ENCODE measurements around the gene HOXD9.

Gene HOXD9

GRCh38 chr2:176160986-176161824 lies 38.7 kb downstream of the HOXD9 start:
- Histone ChIP-seq H3K27me3 (ENCODE audit: insufficient read depth, poor library complexity, severe bottlenecking) (peaks cover 85% of the 10 kb centered on the region), H3K27ac (replicated peaks) (no peak overlapping the region), H3K4me3 (replicated peaks; ENCODE audit: insufficient read depth, low read length) (no peak overlapping the region)
- TF ChIP-seq POLR2AphosphoS5 (IDR thresholded peaks at IDR 0.05; ENCODE audit: low read depth), result no peak
- no peak for TF ChIP-seq CTCF (IDR thresholded peaks at IDR 0.05; ENCODE audit: insufficient read depth, low read length)
- TF ChIP-seq, protein P1, sequence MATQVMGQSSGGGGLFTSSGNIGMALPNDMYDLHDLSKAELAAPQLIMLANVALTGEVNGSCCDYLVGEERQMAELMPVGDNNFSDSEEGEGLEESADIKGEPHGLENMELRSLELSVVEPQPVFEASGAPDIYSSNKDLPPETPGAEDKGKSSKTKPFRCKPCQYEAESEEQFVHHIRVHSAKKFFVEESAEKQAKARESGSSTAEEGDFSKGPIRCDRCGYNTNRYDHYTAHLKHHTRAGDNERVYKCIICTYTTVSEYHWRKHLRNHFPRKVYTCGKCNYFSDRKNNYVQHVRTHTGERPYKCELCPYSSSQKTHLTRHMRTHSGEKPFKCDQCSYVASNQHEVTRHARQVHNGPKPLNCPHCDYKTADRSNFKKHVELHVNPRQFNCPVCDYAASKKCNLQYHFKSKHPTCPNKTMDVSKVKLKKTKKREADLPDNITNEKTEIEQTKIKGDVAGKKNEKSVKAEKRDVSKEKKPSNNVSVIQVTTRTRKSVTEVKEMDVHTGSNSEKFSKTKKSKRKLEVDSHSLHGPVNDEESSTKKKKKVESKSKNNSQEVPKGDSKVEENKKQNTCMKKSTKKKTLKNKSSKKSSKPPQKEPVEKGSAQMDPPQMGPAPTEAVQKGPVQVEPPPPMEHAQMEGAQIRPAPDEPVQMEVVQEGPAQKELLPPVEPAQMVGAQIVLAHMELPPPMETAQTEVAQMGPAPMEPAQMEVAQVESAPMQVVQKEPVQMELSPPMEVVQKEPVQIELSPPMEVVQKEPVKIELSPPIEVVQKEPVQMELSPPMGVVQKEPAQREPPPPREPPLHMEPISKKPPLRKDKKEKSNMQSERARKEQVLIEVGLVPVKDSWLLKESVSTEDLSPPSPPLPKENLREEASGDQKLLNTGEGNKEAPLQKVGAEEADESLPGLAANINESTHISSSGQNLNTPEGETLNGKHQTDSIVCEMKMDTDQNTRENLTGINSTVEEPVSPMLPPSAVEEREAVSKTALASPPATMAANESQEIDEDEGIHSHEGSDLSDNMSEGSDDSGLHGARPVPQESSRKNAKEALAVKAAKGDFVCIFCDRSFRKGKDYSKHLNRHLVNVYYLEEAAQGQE (IDR thresholded peaks at IDR 0.05; ENCODE audit: insufficient replicate concordance, low read depth), result no peak
- TF ChIP-seq SPI1 (IDR thresholded peaks at IDR 0.05; ENCODE audit: borderline replicate concordance, low read depth), result no peak
- TF ChIP-seq GABPA (IDR thresholded peaks at IDR 0.05; ENCODE audit: low read depth), result no peak
- no peak for DNase-seq (ENCODE audit: low read depth in 1 of 2, low spot score in 1 of 2)

DNA sequence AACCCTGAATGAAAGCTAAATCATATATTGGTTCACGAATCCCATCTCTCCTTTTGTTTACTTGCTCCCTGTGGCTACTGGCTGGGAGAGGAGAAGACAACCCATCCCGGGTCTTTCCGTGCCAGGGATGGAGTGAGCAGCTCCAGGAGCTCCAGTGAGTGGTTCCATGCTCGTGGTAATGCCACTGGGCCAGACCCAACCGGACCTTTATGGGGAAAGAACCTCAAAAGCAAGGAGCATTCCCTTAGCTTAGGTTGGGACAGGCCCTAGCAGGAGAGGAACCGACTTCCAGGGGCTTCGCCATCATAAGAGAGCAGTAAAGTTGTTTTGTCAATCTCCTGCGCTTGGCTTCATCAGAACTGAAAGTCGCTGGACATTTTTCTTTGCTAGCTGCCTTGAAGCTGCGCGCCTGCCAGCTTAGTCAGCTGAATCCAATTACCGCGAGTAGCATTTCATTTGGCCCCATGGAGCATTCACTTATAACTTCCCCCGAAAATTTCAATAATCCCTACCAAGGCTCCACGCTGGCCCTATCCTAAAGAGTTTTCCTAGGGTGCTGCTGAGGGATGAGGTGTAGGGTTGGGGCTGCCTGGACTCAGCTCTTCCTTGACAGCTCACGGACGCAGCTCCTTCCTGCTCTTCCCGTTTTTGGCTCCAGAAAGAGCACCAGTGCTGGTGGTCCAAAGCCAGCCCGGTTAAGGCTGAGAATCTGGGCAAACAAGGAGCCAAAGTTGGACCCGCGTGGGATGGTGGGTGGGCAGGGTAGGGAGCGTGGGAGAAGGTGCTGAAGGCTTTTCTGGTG lies 39.5 kb downstream of the HOXD9 start:
- peaks cover 86% of the 10 kb centered on the region for H3K27me3 ChIP-seq (ENCODE audit: insufficient read depth, poor library complexity, severe bottlenecking)
- no peak overlapping the region for H3K4me3 ChIP-seq (replicated peaks; ENCODE audit: insufficient read depth, low read length)
- TF ChIP-seq GABPA (IDR thresholded peaks at IDR 0.05; ENCODE audit: low read depth), result no peak
- TF ChIP-seq POLR2AphosphoS5 (IDR thresholded peaks at IDR 0.05; ENCODE audit: low read depth), result no peak
- no peak for TF ChIP-seq SPI1 (IDR thresholded peaks at IDR 0.05; ENCODE audit: borderline replicate concordance, low read depth)
- no peak for TF ChIP-seq CTCF (IDR thresholded peaks at IDR 0.05; ENCODE audit: insufficient read depth, low read length)
- TF ChIP-seq, protein P1 (IDR thresholded peaks at IDR 0.05; ENCODE audit: insufficient replicate concordance, low read depth), result no peak
- DNase-seq (ENCODE audit: low read depth in 1 of 2, low spot score in 1 of 2), result no peak
- H3K27ac ChIP-seq (replicated peaks), result no peak overlapping the region

GRCh38 chr2:176162911-176163671 lies 40.6 kb downstream of the HOXD9 start:
- no peak for DNase-seq (ENCODE audit: low read depth in 1 of 2, low spot score in 1 of 2)
- Histone ChIP-seq H3K27ac (replicated peaks) (no peak overlapping the region), H3K27me3 (ENCODE audit: insufficient read depth, poor library complexity, severe bottlenecking) (peaks cover 85% of the 10 kb centered on the region), H3K4me3 (replicated peaks; ENCODE audit: insufficient read depth, low read length) (no peak overlapping the region)
- TF ChIP-seq POLR2AphosphoS5 (IDR thresholded peaks at IDR 0.05; ENCODE audit: low read depth) (no peak), CTCF (IDR thresholded peaks at IDR 0.05; ENCODE audit: insufficient read depth, low read length) (no peak), GABPA (IDR thresholded peaks at IDR 0.05; ENCODE audit: low read depth) (no peak), SPI1 (IDR thresholded peaks at IDR 0.05; ENCODE audit: borderline replicate concordance, low read depth) (no peak)
- TF ChIP-seq, protein P1 (IDR thresholded peaks at IDR 0.05; ENCODE audit: insufficient replicate concordance, low read depth), result no peak

Data from HL-60 (cell line).